ENCODE data around the gene NR5A2.
A peak's percentile ranks its signal among the peaks of the same experiment; 100 is the strongest.

NR5A2 gene

DNA sequence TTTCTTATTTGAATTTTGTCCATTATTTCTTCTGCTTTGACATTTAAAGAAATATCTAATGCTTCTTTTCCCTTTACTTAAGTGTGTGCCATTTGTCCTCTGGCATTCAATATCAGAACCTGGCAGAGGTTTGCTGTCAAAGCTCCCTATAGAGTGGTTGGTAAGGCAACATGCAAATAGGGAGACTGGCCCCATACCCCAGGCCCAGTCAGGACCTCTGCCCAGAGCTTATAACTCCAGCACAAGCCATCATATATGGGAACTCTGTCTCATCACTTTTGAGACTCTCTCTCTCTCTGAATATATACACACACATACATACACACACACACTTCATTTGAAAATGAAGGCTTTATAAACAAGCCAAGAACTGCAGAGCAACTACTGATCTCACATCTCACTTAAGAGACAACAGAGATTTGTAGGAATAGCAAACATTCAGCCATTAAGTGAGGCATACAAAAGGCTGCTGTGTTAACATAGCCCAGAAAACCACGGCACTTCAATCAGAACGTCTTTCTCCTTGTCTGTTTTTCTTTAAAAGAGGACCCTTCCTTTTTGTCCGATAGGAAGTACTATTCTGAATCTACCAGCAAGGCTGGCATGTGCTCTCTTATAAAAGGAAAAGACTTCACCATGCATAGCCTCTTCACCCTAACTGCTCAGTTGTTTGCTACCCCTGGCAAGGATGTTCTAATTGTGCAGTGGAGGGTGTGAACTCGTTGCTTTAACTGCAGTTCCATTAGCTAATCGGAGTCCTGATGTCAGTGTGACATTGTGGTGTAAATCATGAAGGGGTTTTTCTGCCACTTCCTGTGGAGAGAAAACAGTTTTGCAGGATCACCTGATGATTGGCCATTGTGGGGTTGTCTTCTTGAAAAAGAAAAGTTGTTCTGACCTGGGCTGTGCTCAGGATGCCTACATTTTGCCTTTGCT, 101.7 kb downstream of the NR5A2 start (continued):
- 0 out of 2 replicates have a peak, but pooled peaks have one; percentile 31 for TF ChIP-seq FEZF1 (tag by site-specific recombination; IDR thresholded peaks at IDR 0.05)
- TF ChIP-seq ZNF324 (tag by site-specific recombination; IDR thresholded peaks at IDR 0.05), result no peak
- TF ChIP-seq ZNF837 (tag by site-specific recombination; IDR thresholded peaks at IDR 0.05), result no peak
- no peak for TF ChIP-seq REPIN1 (tag by site-specific recombination; IDR thresholded peaks at IDR 0.05; ENCODE audit: low read depth)
- no peak for TF ChIP-seq ZFP69B (tag by site-specific recombination; IDR thresholded peaks at IDR 0.05)
- no peak for TF ChIP-seq ZBTB6 (tag by site-specific recombination; IDR thresholded peaks at IDR 0.05)
- no peak for TF ChIP-seq ZNF121 (tag by site-specific recombination; IDR thresholded peaks at IDR 0.05)
- TF ChIP-seq EGR2 (tag by site-specific recombination; IDR thresholded peaks at IDR 0.05; ENCODE audit: low read depth), result no peak
- TF ChIP-seq ZNF521 (tag by site-specific recombination; IDR thresholded peaks at IDR 0.05), result no peak
- peak; percentile 22; the same call in 1 of the 2 replicates for TF ChIP-seq ZBTB17 (tag by site-specific recombination; IDR thresholded peaks at IDR 0.05)
- TF ChIP-seq, protein P1, sequence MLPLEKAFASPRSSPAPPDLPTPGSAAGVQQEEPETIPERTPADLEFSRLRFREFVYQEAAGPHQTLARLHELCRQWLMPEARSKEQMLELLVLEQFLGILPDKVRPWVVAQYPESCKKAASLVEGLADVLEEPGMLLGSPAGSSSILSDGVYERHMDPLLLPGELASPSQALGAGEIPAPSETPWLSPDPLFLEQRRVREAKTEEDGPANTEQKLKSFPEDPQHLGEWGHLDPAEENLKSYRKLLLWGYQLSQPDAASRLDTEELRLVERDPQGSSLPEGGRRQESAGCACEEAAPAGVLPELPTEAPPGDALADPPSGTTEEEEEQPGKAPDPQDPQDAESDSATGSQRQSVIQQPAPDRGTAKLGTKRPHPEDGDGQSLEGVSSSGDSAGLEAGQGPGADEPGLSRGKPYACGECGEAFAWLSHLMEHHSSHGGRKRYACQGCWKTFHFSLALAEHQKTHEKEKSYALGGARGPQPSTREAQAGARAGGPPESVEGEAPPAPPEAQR (tag by site-specific recombination; IDR thresholded peaks at IDR 0.05), result no peak
- no peak for TF ChIP-seq ZNF350 (tag by site-specific recombination; IDR thresholded peaks at IDR 0.05)
- no peak for TF ChIP-seq ZNF571 (tag by site-specific recombination; IDR thresholded peaks at IDR 0.05)
- no peak for TF ChIP-seq ZFHX2 (tag by site-specific recombination; conservative IDR thresholded peaks at IDR 0.05)
- TF ChIP-seq ZNF488 (tag by site-specific recombination; IDR thresholded peaks at IDR 0.05), result no peak
- TF ChIP-seq ZNF138 (tag by site-specific recombination; IDR thresholded peaks at IDR 0.05; ENCODE audit: borderline replicate concordance), result no peak
- TF ChIP-seq ZNF223 (tag by site-specific recombination; IDR thresholded peaks at IDR 0.05), result no peak
- TF ChIP-seq ZNF677 (tag by site-specific recombination; IDR thresholded peaks at IDR 0.05), result no peak
- no peak for TF ChIP-seq SCRT2 (tag by site-specific recombination; IDR thresholded peaks at IDR 0.05)
- TF ChIP-seq OVOL3 (tag by site-specific recombination; IDR thresholded peaks at IDR 0.05), result no peak

DNA sequence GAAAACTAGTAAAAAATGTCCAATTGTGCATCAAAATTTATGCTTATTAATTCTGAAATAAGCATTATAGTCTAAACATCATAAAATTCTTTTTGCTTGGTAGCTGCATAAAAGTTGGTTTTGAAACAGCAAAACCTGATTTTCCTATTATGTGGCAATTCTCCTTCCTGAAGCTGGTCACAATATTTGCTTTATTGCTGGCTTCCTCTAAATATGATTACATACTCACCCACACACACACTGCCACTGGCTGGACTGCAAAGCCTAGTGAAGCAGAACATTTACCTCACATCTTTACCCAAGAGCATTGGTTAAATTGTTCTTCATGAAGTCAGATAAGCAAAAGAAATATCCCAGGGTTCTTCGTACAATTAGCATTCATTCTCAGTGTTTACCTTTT, 103.0 kb downstream of the NR5A2 start:
- H3K36me3 ChIP-seq (ENCODE audit: control insufficient read depth in 2 of 2, insufficient read depth in 1 of 2, low read length in 2 of 2), result no peaks in the 10 kb centered on the region
- H3K4me3 ChIP-seq (ENCODE audit: low read depth, low read length), result no peak overlapping the region
- H3K27ac ChIP-seq (ENCODE audit: extremely low read depth, low read depth, low read length), result no peak overlapping the region
- ChIA-PET CTCF (no interaction called here), POLR2A (no interaction called here)
- no peaks in the 10 kb centered on the region for H3K9me3 ChIP-seq (ENCODE audit: control insufficient read depth, insufficient read depth, low read depth, low read length)
- no peaks in the 10 kb centered on the region; the same call in 1 of the 2 replicates for H3K4me1 ChIP-seq (ENCODE audit: control insufficient read depth, insufficient read depth, low read length)
- TF ChIP-seq ZNF23 (tag by site-specific recombination; IDR thresholded peaks at IDR 0.05; ENCODE audit: borderline replicate concordance) (no peak), ZNF416 (tag by site-specific recombination; IDR thresholded peaks at IDR 0.05) (no peak), OSR2 (tag by site-specific recombination; IDR thresholded peaks at IDR 0.05) (0 out of 2 replicates have a peak, but pooled peaks have one; percentile 37), ZNF366 (tag by site-specific recombination; conservative IDR thresholded peaks at IDR 0.05) (no peak), KLF10 (tag by site-specific recombination; IDR thresholded peaks at IDR 0.05) (no peak), ZNF302 (tag by site-specific recombination; IDR thresholded peaks at IDR 0.05; ENCODE audit: low read depth) (no peak), ZNF114 (tag by site-specific recombination; IDR thresholded peaks at IDR 0.05) (no peak), ZNF169 (tag by site-specific recombination; IDR thresholded peaks at IDR 0.05) (no peak), ZFHX2 (tag by site-specific recombination; conservative IDR thresholded peaks at IDR 0.05) (peak; percentile 26; the same call in 1 of the 2 replicates), ZNF391 (tag by site-specific recombination; IDR thresholded peaks at IDR 0.05; ENCODE audit: borderline replicate concordance, low read depth) (no peak), ZNF629 (tag by site-specific recombination; IDR thresholded peaks at IDR 0.05) (no peak), YY1 (tag by site-specific recombination; IDR thresholded peaks at IDR 0.05) (no peak)
- TF ChIP-seq, protein P2, sequence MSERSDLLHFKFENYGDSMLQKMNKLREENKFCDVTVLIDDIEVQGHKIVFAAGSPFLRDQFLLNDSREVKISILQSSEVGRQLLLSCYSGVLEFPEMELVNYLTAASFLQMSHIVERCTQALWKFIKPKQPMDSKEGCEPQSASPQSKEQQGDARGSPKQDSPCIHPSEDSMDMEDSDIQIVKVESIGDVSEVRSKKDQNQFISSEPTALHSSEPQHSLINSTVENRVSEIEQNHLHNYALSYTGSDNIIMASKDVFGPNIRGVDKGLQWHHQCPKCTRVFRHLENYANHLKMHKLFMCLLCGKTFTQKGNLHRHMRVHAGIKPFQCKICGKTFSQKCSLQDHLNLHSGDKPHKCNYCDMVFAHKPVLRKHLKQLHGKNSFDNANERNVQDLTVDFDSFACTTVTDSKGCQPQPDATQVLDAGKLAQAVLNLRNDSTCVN (tag by site-specific recombination; optimal IDR thresholded peaks at IDR 0.05), result no peak

Data from HEK293 (cell line).